GM12874 (cell line): ENCODE data around the gene MYMK.

Experiments
- CTCF ChIP-seq: IDR thresholded peaks from 2 replicates; pipeline ENCODE4 v1.5.1; 2011; ENCODE audit warnings: low read depth, mild to moderate bottlenecking, control low read depth, low read length, moderate library complexity; ENCODE audit not compliant: insufficient read depth

MYMK gene

DNA sequence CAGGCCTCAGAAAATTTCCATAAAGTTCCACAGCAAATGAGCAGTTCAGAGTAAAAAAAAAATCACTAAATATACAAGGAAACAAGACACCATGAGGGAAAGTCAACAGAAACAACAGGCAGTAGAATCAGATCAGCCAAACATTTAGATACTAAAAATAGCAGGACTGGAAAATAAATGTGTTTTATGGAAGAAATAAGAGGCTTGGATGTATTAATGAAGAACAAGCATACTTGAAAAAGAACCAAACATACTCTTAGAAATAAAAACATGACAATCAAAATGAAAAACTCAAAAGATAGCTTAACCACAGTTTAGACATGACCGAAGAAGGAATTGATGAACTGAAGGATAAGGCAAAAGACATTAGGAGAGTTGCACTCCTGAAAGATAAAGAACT lies 22.6 kb downstream of the MYMK start:
- no peak for TF ChIP-seq CTCF

DNA sequence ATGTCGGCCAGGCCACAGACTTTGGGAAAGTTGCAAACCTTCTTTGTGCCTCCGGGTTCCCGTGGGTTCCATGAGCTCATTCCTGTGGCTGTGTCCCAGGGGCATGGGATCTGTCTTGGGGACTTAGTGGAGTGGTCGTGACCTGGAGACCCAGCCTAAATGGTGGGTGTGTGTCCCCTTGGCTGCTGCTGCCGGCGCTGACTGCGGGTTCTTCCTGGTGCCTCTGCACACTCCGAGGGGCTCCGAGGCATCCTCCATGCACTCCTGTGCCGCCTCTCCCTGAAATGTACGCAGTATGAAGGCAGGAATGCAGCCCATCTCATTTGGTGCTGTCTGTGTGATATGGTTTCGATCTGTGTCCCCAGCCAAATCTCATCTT lies 24.9 kb downstream of the MYMK start:
- no peak for TF ChIP-seq CTCF

GRCh38 chr9:133499132-133499891 lies 25.4 kb downstream of the MYMK start:
- TF ChIP-seq CTCF = no peak

GRCh38 chr9:133496861-133497842 lies 27.6 kb downstream of the MYMK start:
- TF ChIP-seq CTCF = no peak

- TF ChIP-seq CTCF = no peak
These were observed 29.1 kb downstream of the MYMK start for GRCh38 chr9:133495327-133496293.

DNA sequence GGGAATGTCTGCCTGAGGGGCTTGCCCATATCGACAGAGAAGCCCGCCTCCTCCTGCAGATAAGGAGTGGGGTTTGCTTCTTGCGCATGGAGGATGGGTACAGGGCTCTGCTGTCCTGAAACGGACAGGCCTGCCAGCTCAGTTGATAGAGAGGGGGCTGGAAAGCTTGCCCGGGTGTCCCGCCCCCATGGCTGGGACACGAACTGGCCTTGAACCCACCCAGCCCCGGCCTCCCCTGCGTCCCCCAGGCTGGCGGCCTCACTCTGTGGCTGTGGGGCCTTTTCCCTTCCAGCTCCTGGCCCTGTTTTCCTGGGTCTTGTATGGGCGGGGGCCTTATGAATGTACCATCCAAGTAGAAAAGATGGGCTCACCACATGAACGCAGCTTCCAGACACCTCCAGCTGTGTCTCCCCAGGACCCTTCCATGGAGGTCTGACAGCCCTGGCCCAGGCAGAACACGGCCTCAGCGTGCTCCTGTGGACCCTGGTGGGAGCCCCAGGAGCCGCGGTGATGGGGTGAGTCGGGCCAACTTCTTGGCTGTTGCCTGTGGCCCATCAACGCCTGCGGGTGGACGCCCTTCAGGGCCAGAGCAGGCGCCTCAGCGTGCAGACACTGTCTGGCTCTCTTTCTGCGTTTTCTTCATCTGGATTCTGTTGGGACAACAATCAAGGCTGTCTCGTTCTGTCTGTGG lies 30.0 kb downstream of the MYMK start:
- no peak for TF ChIP-seq CTCF
